Right atrium auricular region (tissue), 2 donors: ENCODE results near the gene TOM1L2. TPM values are rescaled to one million over a fixed set of nuclear protein-coding genes. Genes with fewer than 3 reads are reported as not detected.
"Not testable (repeated sequence)": the region's sequence is repeated elsewhere in the genome, so short reads cannot be mapped to it uniquely, and the experiment has no call there.

Experiments
- DNase-seq: peaks from one replicate; pipeline ENCODE4 v3.0.0-alpha.2; 2019; ENCODE audit warnings: low spot score
- H3K27ac ChIP-seq, 2 donors: fragments of 200-600 bp; sonication (generic); 1 replicate in 1 of 2; 2 replicates in 1 of 2; pipeline ENCODE4 v1.5.1; 2016 to 2019
- H3K27me3 ChIP-seq, 2 donors: fragments of 200-600 bp; sonication (generic); one replicate each; pipeline versions ENCODE4 v1.5.1 to v1.6.0; 2017 to 2019
- H3K36me3 ChIP-seq: fragments of 200-600 bp; sonication (generic); one replicate; pipeline ENCODE4 v1.5.1; 2016
- H3K4me1 ChIP-seq, 2 donors: fragments of 200-600 bp; sonication (generic); one replicate each; pipeline versions ENCODE4 v1.5.1 to v1.6.0; 2017 to 2019
- H3K4me3 ChIP-seq, 2 donors: fragments of 200-600 bp; sonication (generic); 1 replicate in 1 of 2; 2 replicates in 1 of 2; pipeline ENCODE4 v1.5.1; 2017 to 2019; ENCODE audit warnings: mild to moderate bottlenecking in 1 of 2, moderate library complexity in 1 of 2
- H3K9me3 ChIP-seq, 2 donors: fragments of 200-600 bp; sonication (generic); one replicate each; pipeline ENCODE4 v1.5.1; 2019
- total RNA-seq, 2 donors: library from RNA; depleted of rRNA; stranded (reverse); fragments of >200 nt; gene quantifications; one replicate each; pipeline ENCODE4 v1.1.0, GENCODE V29; 2016
- TF ChIP-seq, protein P1 (sequence below), 2 donors: fragments of 200-600 bp; sonication (generic); IDR thresholded peaks; one replicate each; pipeline ENCODE4 v1.5.1; 2019; ENCODE audit warnings: antibody characterized with exemption in 2 of 2

The TOM1L2 gene
- total RNA-seq, 2 donors from 2014 or later, result 186 to 347 TPM

DNA sequence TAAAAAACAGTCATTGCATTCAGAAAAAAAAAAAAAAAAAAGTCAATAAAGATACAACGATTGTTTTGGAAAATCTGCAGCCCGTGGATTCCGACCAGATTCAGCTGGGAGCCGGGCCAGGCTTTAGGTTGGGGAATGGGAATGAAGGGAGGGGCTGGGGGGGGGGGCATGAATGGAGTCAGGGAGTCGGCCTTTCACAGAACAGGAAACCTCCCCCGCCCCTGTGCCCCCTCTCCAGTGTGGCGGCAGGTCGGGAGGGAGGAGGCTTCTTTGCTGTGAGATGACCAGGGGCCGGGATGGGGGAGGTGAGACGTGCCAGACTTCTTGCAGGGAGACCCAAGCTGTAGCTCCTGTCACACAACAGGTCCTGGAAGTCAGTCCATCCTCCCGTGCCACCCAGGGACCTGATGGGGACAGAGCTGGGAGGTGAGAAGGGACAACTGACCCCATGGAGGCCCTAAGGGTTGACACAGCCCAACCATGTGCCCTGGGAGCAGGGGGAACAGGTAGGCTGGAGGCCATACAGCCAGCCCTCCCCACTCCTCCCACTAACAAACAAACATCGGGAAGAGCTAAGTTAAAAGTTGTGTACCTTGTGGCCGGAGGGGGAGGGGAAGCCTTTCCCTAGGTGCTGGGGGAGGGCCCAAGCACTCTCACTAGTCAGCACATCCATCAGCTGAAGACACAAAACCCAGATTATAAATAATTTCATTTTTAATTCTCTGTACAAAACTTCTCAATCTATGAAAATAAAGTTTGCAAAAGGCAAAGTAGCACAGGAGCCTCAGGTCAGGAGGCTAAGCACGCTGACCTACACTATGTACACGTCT lies 160.6 kb downstream of the TOM1L2 start:
- Histone ChIP-seq H3K27me3 (no peaks in the 10 kb centered on the region), H3K36me3 (peaks cover 22% of the 10 kb centered on the region), H3K9me3 (no peaks in the 10 kb centered on the region), H3K27ac (peak overlapping the region in 1 of 2 donors; percentile 49), H3K4me1 (peaks cover 0 to 80% of the 10 kb centered on the region in 2 donors), H3K4me3 (no peak overlapping the region)
- DNase-seq, result no peak
- TF ChIP-seq, protein P1, sequence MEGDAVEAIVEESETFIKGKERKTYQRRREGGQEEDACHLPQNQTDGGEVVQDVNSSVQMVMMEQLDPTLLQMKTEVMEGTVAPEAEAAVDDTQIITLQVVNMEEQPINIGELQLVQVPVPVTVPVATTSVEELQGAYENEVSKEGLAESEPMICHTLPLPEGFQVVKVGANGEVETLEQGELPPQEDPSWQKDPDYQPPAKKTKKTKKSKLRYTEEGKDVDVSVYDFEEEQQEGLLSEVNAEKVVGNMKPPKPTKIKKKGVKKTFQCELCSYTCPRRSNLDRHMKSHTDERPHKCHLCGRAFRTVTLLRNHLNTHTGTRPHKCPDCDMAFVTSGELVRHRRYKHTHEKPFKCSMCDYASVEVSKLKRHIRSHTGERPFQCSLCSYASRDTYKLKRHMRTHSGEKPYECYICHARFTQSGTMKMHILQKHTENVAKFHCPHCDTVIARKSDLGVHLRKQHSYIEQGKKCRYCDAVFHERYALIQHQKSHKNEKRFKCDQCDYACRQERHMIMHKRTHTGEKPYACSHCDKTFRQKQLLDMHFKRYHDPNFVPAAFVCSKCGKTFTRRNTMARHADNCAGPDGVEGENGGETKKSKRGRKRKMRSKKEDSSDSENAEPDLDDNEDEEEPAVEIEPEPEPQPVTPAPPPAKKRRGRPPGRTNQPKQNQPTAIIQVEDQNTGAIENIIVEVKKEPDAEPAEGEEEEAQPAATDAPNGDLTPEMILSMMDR (IDR thresholded peaks at IDR 0.05), result no peak

DNA sequence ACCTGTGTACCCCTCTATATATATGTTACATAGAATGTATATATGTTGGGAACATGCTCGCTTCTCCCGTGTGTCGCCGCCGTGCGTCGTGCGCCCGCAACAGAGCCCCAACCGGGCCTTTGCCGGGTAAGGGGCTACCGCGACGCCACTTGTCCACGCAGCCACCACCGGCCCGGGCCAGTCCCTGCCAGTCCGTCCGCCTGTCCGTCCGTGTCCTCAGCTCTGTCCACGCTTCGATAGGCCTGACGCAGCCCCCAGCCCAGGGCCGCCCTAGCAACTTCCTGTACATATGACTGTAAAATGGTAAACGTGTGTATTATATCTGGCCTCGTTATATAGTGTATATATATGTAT lies 161.3 kb downstream of the TOM1L2 start:
- no peaks in the 10 kb centered on the region for H3K27me3 ChIP-seq
- TF ChIP-seq, protein P1 (IDR thresholded peaks at IDR 0.05), result no peak
- peaks cover 0 to 87% of the 10 kb centered on the region in 2 donors for H3K4me1 ChIP-seq
- peak overlapping the region in 1 of 2 donors; percentile 40 for H3K4me3 ChIP-seq
- H3K27ac ChIP-seq, result peak overlapping the region; percentile 76 to 84
- DNase-seq, result no peak
- H3K36me3 ChIP-seq, result peaks cover 19% of the 10 kb centered on the region
- H3K9me3 ChIP-seq, result no peaks in the 10 kb centered on the region

DNA sequence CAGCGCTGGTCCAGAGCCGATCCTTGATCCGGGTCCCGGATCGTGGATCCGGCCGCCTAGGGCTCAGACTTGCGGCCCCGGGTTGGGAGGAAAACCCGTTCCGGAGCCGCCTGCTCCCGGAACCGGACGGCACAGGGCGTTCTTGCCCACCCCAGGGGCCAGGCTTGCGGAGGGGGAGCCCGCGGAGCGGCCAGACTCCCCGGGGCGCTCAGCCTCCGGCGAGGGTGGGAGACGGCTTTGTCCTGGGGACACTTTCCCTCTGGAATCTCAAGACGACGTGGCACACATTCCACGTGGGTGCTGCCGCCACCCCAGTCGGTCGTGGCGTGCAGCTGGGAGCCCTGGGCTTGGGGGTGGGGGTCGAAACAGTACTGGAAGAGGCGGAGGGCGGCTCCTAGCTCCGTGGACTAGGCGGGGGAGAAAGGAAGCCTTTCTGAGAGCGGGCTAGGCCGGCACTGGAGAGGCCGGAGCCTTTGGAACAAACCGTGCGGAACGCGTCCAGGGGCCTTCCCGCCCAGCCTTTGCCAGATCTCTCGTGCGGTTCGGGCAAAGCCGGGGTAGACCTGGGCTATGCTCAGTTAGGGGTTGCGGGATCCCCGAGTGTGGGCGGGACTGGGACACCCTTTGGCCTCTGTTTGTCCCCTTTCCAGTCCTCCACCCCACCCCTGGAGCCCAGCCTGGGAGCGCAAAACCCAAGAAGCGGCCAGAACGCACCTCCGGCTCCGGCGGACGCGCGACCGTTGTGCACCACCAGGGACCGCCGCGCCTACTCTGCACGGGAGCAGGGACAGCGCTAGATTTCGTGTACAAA lies 161.9 kb downstream of the TOM1L2 start:
- H3K36me3 ChIP-seq, result peaks cover 19% of the 10 kb centered on the region
- no peak for DNase-seq
- TF ChIP-seq, protein P1 (IDR thresholded peaks at IDR 0.05), result no peak
- peak overlapping the region; percentile 13 to 40 for H3K4me3 ChIP-seq
- H3K27ac ChIP-seq, result peak overlapping the region; percentile 76 to 84
- no peaks in the 10 kb centered on the region for H3K27me3 ChIP-seq
- H3K4me1 ChIP-seq, result peaks cover 0 to 87% of the 10 kb centered on the region in 2 donors
- no peaks in the 10 kb centered on the region for H3K9me3 ChIP-seq

DNA sequence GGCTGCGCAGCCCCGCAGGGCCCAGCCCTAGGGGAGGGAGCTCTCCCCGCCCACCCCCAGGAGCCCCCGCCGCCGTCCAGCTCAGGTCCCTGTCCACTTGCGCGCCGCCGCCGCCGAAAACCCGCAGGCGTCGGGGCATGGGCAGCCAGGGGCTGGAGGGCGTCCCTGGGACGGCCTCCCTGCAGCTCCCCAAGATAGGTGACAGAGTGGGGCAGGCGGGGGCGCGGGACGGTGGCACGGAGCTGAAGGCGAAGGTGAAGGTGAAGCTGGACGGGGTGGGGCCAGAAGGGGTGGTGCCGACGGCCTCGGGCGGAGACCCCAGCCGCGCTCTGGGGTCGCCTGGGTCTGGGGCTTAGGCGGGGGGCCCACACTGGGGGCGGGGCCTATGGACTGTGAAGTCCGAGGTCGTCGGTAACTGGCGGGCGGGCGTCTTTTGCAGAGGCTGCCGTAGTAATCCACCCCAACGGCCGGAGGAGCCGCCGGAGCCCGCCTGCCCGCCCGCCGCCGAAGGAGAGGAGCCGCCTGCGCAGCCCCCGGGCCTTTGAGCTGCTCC lies 162.6 kb downstream of the TOM1L2 start:
- Histone ChIP-seq H3K27ac (peak overlapping the region; percentile 76 to 84), H3K9me3 (no peaks in the 10 kb centered on the region), H3K27me3 (no peaks in the 10 kb centered on the region), H3K4me3 (peak overlapping the region; percentile 13 to 40), H3K36me3 (peaks cover 20% of the 10 kb centered on the region), H3K4me1 (peaks cover 0 to 87% of the 10 kb centered on the region in 2 donors)
- TF ChIP-seq, protein P1 (IDR thresholded peaks at IDR 0.05), result no peak
- no peak for DNase-seq

DNA sequence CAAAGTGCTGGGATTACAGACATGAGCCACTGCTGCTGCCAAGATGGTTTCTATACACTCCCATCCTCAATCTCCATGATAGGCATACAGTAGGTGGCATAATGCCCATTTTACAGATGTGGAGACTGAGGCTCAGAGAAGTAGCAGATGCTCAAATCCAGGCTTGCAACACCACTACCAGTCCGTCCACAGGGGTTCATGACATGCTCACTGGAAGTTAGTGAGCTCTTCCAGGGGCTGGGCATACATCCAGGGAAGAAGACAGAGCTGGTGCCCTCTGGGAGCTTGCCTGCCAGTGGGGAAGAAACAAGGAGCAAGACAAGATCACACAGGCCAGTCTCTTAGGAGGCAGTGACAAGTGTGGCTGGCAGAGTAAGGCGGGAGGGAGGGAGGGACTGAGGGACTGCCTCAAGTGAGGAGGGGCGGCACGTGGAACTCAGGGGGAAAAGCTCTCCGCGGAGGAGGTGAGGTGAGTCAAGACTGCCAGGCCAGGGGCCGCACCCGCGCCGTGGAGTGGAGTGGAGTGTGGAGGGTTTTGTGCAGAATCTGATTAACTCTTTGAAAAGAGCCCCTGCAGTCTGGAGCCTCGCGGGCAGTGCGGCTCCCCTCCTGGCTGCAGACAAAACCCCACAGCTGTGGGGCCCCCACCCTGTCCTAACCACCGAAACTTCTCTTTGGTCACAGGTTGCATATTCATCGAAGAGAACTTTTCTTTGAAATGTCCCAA lies 163.3 kb downstream of the TOM1L2 start:
- DNase-seq, result no peak
- no peaks in the 10 kb centered on the region for H3K9me3 ChIP-seq
- no peak overlapping the region for H3K4me3 ChIP-seq
- H3K27me3 ChIP-seq, result no peaks in the 10 kb centered on the region
- peaks cover 25% of the 10 kb centered on the region for H3K36me3 ChIP-seq
- H3K4me1 ChIP-seq, result peaks cover 0 to 81% of the 10 kb centered on the region in 2 donors
- TF ChIP-seq, protein P1 (IDR thresholded peaks at IDR 0.05), result no peak
- H3K27ac ChIP-seq, result peak overlapping the region in 1 of 2 donors; percentile 76

DNA sequence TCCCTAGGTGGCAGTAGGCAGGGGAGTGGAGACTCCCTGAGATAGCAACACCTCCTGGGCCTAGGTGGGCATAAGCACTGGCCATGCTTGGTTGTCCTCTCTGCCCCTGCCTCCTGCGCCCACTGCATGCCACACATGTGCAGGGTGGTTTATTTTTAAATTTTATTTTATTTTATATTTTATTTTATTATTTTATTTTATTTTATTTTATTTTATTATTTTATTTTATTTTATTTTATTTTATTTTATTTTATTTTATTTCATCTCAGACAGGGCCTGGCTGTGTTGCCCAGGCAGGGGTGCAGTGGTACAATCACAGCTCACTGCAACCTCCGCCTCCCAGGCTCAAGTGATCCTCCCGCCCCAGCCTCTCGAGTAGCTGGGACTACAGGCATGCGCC lies 164.0 kb downstream of the TOM1L2 start:
- not testable (repeated sequence) for H3K27ac ChIP-seq, H3K27me3 ChIP-seq, H3K4me3 ChIP-seq, H3K9me3 ChIP-seq, DNase-seq
- H3K4me1 ChIP-seq, result peaks cover 0 to 75% of the 10 kb centered on the region in 2 donors
- H3K36me3 ChIP-seq, result peaks cover 25% of the 10 kb centered on the region
